GM19438 (cell line): ENCODE measurements around the gene TGM2.
A peak's percentile ranks its signal among the peaks of the same experiment; 100 is the strongest.

Experiments used
- ATAC-seq: cut with Tn5 transposase; IDR thresholded peaks from one replicate; pipeline ENCODE4 v1.9.1; 2021; ENCODE audit warnings: low read depth; ENCODE audit not compliant: unreplicated experiment

TGM2 gene

GRCh38 chr20:38162878-38163875, 1.9 kb downstream of the TGM2 start:
- no peak for ATAC-seq

- ATAC-seq, result no peak
Measured at GRCh38 chr20:38162149-38162548, 2.9 kb downstream of the TGM2 start.

- no peak for ATAC-seq
Measured at GRCh38 chr20:38161412-38161774, 3.7 kb downstream of the TGM2 start.

- no peak for ATAC-seq
Measured at GRCh38 chr20:38159957-38160756, 4.9 kb downstream of the TGM2 start.

GRCh38 chr20:38159566-38159956, 5.5 kb downstream of the TGM2 start:
- no peak for ATAC-seq

DNA sequence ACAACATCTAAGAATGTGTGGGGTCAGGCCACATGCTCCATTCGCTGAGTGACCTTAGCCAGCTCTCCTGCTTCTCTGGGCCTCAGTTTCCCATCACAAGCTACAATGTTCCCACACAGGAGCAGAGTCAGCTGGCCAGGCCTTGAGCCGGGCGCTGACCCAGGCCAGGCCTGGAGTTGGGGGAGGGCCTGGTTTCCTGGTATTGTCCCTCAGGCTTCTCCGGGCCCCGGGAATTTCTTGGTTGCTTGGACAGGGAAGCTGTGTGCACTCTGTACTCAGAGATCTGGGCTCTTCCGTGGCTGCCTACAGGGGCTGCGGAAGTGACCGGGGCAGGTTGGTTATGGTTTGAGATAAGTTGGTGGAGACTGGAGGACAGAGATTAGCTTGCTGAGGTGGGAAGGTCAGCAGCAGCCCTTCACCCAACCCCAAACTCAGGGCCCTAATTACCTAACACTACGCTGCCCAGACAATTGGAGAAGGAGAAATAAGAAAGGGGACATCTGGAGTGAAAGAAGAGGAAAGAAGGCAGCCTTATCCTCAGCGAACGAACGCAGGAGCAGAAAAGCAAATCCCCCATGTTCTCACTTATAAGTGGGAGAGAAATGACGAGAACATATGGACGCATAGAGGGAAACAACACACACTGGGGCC, 6.2 kb downstream of the TGM2 start:
- ATAC-seq, result no peak

DNA sequence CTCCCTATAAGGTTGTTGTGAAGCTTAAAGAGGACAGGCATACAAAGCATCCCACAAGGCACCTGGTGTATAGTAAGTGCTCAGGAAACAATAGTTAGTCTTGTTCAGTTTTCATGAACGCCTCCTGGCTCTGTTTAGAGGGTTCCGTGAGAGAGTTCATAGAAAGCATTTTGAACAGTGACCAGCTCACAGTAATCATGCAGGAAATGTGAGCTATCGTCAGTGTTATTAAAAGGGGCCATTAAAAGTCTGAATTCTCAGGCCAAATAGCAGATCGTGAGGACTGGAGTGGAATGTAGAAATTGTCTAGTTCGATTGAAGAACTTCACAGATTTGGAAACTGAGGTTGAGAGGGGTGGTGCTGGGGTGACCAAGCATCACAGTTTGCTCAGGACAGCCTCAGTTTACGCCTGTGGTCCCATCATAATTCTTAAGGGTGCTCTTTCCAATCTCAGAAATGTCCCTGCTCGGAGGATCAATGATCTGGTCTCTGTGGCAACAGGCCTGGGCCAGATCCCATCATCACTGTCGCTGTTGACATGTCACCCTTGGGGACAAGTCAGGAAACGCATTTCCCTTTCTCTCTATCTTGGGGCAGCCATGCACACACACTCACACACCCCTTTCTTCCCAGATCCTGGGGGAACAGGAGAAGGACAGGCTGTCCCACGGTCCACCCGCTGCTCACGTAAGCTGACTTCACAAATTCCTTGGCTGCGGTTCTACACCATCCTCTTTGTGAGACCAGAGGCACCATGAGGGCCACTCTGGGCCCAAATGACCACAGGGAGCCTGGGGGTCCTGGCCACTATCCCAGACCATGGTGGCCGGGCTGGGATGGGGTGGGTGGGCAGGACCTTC, 7.2 kb downstream of the TGM2 start:
- no peak for ATAC-seq

DNA sequence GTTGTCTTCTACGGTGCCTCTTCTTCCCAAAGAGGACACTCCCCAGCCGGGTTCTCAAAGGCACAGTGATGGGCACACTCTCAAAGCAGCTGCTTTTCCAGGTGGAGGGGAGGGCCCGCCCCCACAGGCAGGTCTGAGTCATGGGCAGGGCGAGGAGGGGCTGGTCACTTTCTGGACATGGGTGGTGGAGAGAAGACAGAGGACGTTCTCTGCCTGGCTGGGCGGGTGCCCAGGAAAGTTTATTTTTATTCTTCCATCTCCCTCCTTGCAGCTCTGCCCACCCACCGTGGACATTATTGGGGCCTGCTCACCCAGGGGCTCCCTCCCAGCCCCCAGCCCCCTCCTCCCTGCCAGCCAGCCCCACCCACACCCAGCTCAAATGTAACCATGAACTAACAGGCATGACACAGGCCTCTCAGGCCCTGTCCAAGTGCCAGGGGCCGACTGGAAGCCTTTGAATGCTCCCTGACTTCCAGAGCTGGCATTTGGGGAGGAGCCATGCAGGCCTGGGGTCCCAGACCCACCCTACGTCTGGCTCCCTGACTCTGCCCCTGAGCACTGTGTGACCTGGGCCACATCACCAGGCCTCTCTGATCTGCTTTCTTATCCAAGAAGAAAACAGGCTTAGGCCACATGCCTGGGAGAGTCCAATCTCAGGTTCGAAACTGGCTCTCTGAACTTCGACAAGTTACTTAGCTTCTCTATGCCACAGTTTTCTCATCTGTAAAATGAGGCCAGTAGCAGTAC, 8.0 kb downstream of the TGM2 start:
- ATAC-seq, result no peak

GRCh38 chr20:38156280-38156679, 8.8 kb downstream of the TGM2 start:
- ATAC-seq, result no peak

GRCh38 chr20:38155811-38156210, 9.3 kb downstream of the TGM2 start:
- ATAC-seq, result no peak

- no peak for ATAC-seq
Measured at GRCh38 chr20:38153401-38153800, 11.7 kb downstream of the TGM2 start.

- ATAC-seq, result peak; percentile 60
Measured at GRCh38 chr20:38152621-38153221, 12.3 kb downstream of the TGM2 start.

DNA sequence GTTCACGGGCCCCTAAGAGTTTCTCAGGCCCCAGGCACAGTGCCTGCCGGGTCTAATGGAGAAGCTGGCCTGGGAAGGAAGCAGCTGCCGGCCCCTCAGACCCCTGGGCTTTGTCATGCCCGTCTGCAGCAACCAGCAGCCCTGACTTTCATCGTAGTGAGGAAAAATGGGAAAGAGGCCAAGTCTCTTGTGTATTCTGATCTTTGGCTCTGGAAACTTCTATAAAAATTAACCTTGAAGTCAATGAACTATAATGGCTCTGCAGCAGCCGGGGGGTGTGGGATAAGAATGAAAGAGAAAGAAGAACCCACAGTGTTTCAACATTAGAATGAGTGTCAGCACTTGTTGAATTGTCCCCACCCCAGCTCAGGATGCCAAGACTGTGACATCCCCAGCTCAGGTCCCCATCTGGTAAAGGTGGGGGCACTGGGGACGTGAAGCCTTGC, 12.9 kb downstream of the TGM2 start:
- ATAC-seq, result peak; percentile 90

GRCh38 chr20:38151455-38151854, 13.6 kb downstream of the TGM2 start:
- no peak for ATAC-seq

- ATAC-seq, result no peak
Measured at GRCh38 chr20:38150335-38151170, 14.5 kb downstream of the TGM2 start.

GRCh38 chr20:38148328-38149102, 16.6 kb downstream of the TGM2 start:
- ATAC-seq, result no peak

GRCh38 chr20:38147751-38148150, 17.3 kb downstream of the TGM2 start:
- no peak for ATAC-seq
